H1 (cell line): Measurements from ENCODE around the gene GRAMD4. TPM values are rescaled to one million over a fixed set of nuclear protein-coding genes. Genes with fewer than 3 reads are reported as not detected.
"Not testable (repeated sequence)": the region's sequence is repeated elsewhere in the genome, so short reads cannot be mapped to it uniquely, and the experiment has no call there.

Source experiments
- CTCF ChIA-PET: fragments of 300-600 bp; sonication (Branson Sonifier 250); formaldehyde crosslinking; loops from one replicate; lab custom pipeline; 2021; ENCODE audit not compliant: partially characterized antibody; lab: Charles Lee
- POLR2A ChIA-PET: fragments of 300-600 bp; sonication (Branson Sonifier 250); formaldehyde crosslinking; loops from one replicate; lab custom pipeline; 2021; ENCODE audit warnings: inconsistent platforms; ENCODE audit not compliant: partially characterized antibody; lab: Charles Lee
- DNase-seq, 2 experiments: peaks; one replicate each; pipeline versions ENCODE4 v3.0.0 to v3.0.0-alpha.2; 2010 to 2022; ENCODE audit warnings: low spot score in 2 of 2, low read depth in 1 of 2, mixed read lengths in 1 of 2
- FAIRE-seq: peaks from 2 replicates; lab custom pipeline; 2011; peaks lifted over from hg19 to GRCh38; lab: Jason Lieb, UNC
- H2AFZ ChIP-seq: 2 replicates; pipeline ENCODE4 v1.8.1; 2012; ENCODE audit warnings: low read length, inconsistent platforms
- H2AK5ac ChIP-seq: 2 replicates; pipeline ENCODE4 v1.6.1; 2013; ENCODE audit warnings: low read depth, low read length
- H2BK120ac ChIP-seq: replicated peaks from 2 replicates; pipeline ENCODE3; 2013; ENCODE audit warnings: low read depth, low read length, inconsistent platforms
- H2BK12ac ChIP-seq: 2 replicates; pipeline ENCODE4 v1.6.1; 2013; ENCODE audit warnings: low read depth, low read length
- H2BK15ac ChIP-seq: 2 replicates; pipeline ENCODE4 v1.6.1; 2013; ENCODE audit warnings: low read length
- H2BK20ac ChIP-seq: 2 replicates; pipeline ENCODE4 v1.6.1; 2013; ENCODE audit warnings: low read length
- H2BK5ac ChIP-seq: 2 replicates; pipeline ENCODE4 v1.6.1; 2013; ENCODE audit warnings: low read depth, low read length
- H3K14ac ChIP-seq: 2 replicates; pipeline ENCODE4 v1.6.1; 2013; ENCODE audit warnings: inconsistent platforms; ENCODE audit not compliant: insufficient read length
- H3K18ac ChIP-seq: 2 replicates; pipeline ENCODE4 v1.6.1; 2013; ENCODE audit warnings: low read length; ENCODE audit errors: extremely low read depth
- H3K23ac ChIP-seq: 2 replicates; pipeline ENCODE4 v1.6.1; 2013; ENCODE audit warnings: inconsistent platforms; ENCODE audit not compliant: insufficient read length
- H3K23me2 ChIP-seq: 2 replicates; pipeline ENCODE4 v1.6.1; 2013; ENCODE audit warnings: low read depth, low read length
- H3K27ac ChIP-seq: 2 replicates; pipeline ENCODE4 v1.6.1; 2011; ENCODE audit warnings: low read depth, low read length, inconsistent platforms
- H3K27me3 ChIP-seq, 4 experiments: replicated peaks in 1 of 4; 1 replicate in 1 of 4; 2 replicates in 3 of 4; pipeline versions ENCODE4 v1.6.1 to v1.8.1; 2011 to 2013; ENCODE audit warnings: low read length in 3 of 4, mild to moderate bottlenecking in 3 of 4, inconsistent platforms in 2 of 4, mixed read lengths in 2 of 4, moderate library complexity in 1 of 4; ENCODE audit not compliant: control insufficient read depth in 3 of 4, insufficient read depth in 3 of 4; ENCODE audit errors: extremely low read depth in 1 of 4
- H3K36me3 ChIP-seq, 4 experiments: 2 replicates each; pipeline versions ENCODE4 v1.6.1 to v1.8.1; 2011 to 2013; ENCODE audit warnings: mild to moderate bottlenecking in 4 of 4, low read length in 3 of 4, moderate library complexity in 2 of 4, control low read depth in 1 of 4, inconsistent platforms in 1 of 4; ENCODE audit not compliant: insufficient read depth in 4 of 4, control insufficient read depth in 2 of 4
- H3K4ac ChIP-seq: replicated peaks from 2 replicates; pipeline ENCODE3; 2013; ENCODE audit warnings: low read length, low read depth, mixed read lengths, inconsistent platforms; ENCODE audit not compliant: insufficient read length
- H3K4me1 ChIP-seq, 4 experiments: replicated peaks in 1 of 4; 1 replicate in 1 of 4; 2 replicates in 3 of 4; pipeline versions ENCODE4 v1.6.1 to v1.8.1; 2011 to 2013; ENCODE audit warnings: low read length in 3 of 4, inconsistent platforms in 2 of 4, mixed read lengths in 1 of 4; ENCODE audit not compliant: insufficient read depth in 4 of 4, control insufficient read depth in 3 of 4
- H3K4me2 ChIP-seq, 2 experiments: 2 replicates each; pipeline versions ENCODE4 v1.6.1 to v1.8.1; 2011 to 2013; ENCODE audit warnings: low read depth in 2 of 2, low read length in 2 of 2, control low read depth in 1 of 2, inconsistent platforms in 1 of 2, mild to moderate bottlenecking in 1 of 2; ENCODE audit not compliant: insufficient read depth in 1 of 2
- H3K4me3 ChIP-seq, 4 experiments: fragments of 200-600, 300-600 bp in 1 of 4; sonication (generic), shearing (Covaris generic), sonication (Bioruptor Twin) in 1 of 4; 2 replicates each; pipeline versions ENCODE4 v1.5.1 to v1.8.1; 2011 to 2016; ENCODE audit warnings: low read length in 4 of 4, low read depth in 3 of 4, control low read depth in 2 of 4, inconsistent platforms in 2 of 4, mild to moderate bottlenecking in 2 of 4, mixed read lengths in 1 of 4, moderate library complexity in 1 of 4; ENCODE audit not compliant: insufficient read depth in 2 of 4; ENCODE audit errors: extremely low read depth in 1 of 4
- H3K56ac ChIP-seq: replicated peaks from 2 replicates; pipeline ENCODE3; 2013; ENCODE audit warnings: low read depth, mild to moderate bottlenecking, mixed read lengths, low read length, inconsistent platforms; ENCODE audit not compliant: insufficient read length
- H3K79me1 ChIP-seq: 2 replicates; pipeline ENCODE4 v1.6.1; 2013; ENCODE audit warnings: low read depth, low read length, control low read depth
- H3K79me2 ChIP-seq, 2 experiments: 2 replicates each; pipeline versions ENCODE4 v1.6.1 to v1.8.1; 2012 to 2013; ENCODE audit warnings: low read length in 2 of 2, mild to moderate bottlenecking in 2 of 2, inconsistent platforms in 1 of 2; ENCODE audit not compliant: insufficient read depth in 2 of 2, control insufficient read depth in 1 of 2
- H3K9ac ChIP-seq, 4 experiments: replicated peaks in 1 of 4; 1 replicate in 1 of 4; 2 replicates in 3 of 4; pipeline versions ENCODE4 v1.6.1 to v1.8.1; 2011 to 2013; ENCODE audit warnings: low read depth in 3 of 4, low read length in 3 of 4, control low read depth in 2 of 4, mild to moderate bottlenecking in 2 of 4, moderate library complexity in 2 of 4, inconsistent platforms in 1 of 4; ENCODE audit errors: extremely low read depth in 1 of 4
- H3K9me3 ChIP-seq, 2 experiments: 2 replicates each; pipeline versions ENCODE4 v1.6.1 to v1.8.1; 2012 to 2013; ENCODE audit warnings: mild to moderate bottlenecking in 2 of 2, moderate library complexity in 2 of 2, control low read depth in 1 of 2, inconsistent platforms in 1 of 2, low read depth in 1 of 2, low read length in 1 of 2, mixed read lengths in 1 of 2; ENCODE audit not compliant: insufficient read depth in 2 of 2
- H4K20me1 ChIP-seq, 2 experiments: replicated peaks in 1 of 2; 2 replicates each; pipeline versions ENCODE3 to v1.8.1; 2011 to 2013; ENCODE audit warnings: inconsistent platforms in 2 of 2, low read length in 2 of 2, mild to moderate bottlenecking in 1 of 2; ENCODE audit not compliant: insufficient read depth in 2 of 2, control insufficient read depth in 1 of 2
- H4K5ac ChIP-seq: 2 replicates; pipeline ENCODE4 v1.6.1; 2013; ENCODE audit warnings: low read length, low read depth, mixed read lengths, inconsistent platforms; ENCODE audit not compliant: insufficient read length
- H4K8ac ChIP-seq: 2 replicates; pipeline ENCODE4 v1.8.0; 2013; ENCODE audit warnings: mild to moderate bottlenecking, moderate library complexity, low read length, inconsistent platforms; ENCODE audit not compliant: insufficient read depth; ENCODE audit errors: extremely low read depth
- H4K91ac ChIP-seq: replicated peaks from 2 replicates; pipeline ENCODE3; 2013; ENCODE audit warnings: low read length, mixed read lengths, inconsistent platforms; ENCODE audit not compliant: insufficient read length
- BRCA1 ChIP-seq: IDR thresholded peaks from 2 replicates; pipeline ENCODE4 v1.6.1; 2012; ENCODE audit warnings: low read depth, low read length, improper control_type of control experiment
- CREB1 ChIP-seq: IDR thresholded peaks from 2 replicates; pipeline ENCODE4 v1.6.1; 2012; ENCODE audit warnings: inconsistent platforms
- CTBP2 ChIP-seq: IDR thresholded peaks from 2 replicates; pipeline ENCODE4 v1.7.0; 2011; ENCODE audit warnings: borderline replicate concordance, mild to moderate bottlenecking, moderate library complexity, mixed read lengths, low read length; ENCODE audit not compliant: insufficient read depth, insufficient read length
- FOSL1 ChIP-seq: IDR thresholded peaks from 2 replicates; pipeline ENCODE4 v1.6.1; 2011; ENCODE audit warnings: mild to moderate bottlenecking, low read depth, low read length, moderate library complexity; ENCODE audit not compliant: insufficient read depth
- RAD21 ChIP-seq, 2 experiments: IDR thresholded peaks in 1 of 2; conservative IDR thresholded peaks in 1 of 2; 2 replicates each; pipeline ENCODE4 v1.6.1; 2011; ENCODE audit warnings: low read depth in 2 of 2, low read length in 2 of 2, improper control_type of control experiment in 1 of 2, inconsistent platforms in 1 of 2, mild to moderate bottlenecking in 1 of 2, moderate library complexity in 1 of 2
- SUZ12 ChIP-seq: fragments of 200-600 bp; sonication (generic); IDR thresholded peaks from 2 replicates; pipeline ENCODE4 v1.6.1; 2012; ENCODE audit warnings: mild to moderate bottlenecking, inconsistent platforms, low read length, moderate library complexity, mixed read lengths
- TBP ChIP-seq: IDR thresholded peaks from 2 replicates; pipeline ENCODE4 v1.6.1; 2011; ENCODE audit warnings: low read depth, low read length, improper control_type of control experiment
- WGBS, 2 experiments: shearing (Covaris generic) in 1 of 2; methylation state at CpG; one replicate each; pipeline versions ENCODE4 v1.1.6 to v1.1.7; 2013 to 2015; ENCODE audit warnings: low lambda C conversion rate in 2 of 2, mixed read lengths in 2 of 2, inconsistent platforms in 1 of 2, low coverage in 1 of 2, missing lambda C conversion rate in 1 of 2; ENCODE audit not compliant: insufficient replicate concordance in 2 of 2, insufficient coverage in 1 of 2, insufficient read length in 1 of 2; ENCODE audit errors: extremely low coverage in 1 of 2, missing lambda C conversion rate in 1 of 2; 5-methylcytosine and 5-hydroxymethylcytosine counted together
- polyA plus RNA-seq, 7 experiments: library from polyadenylated mRNA; depleted of rRNA in 3 of 7; stranded (reverse) in 5 of 7; unstranded in 2 of 7; fragments of >200 nt in 5 of 7; fragments of 200-250 nt in 2 of 7; gene quantifications; 1 replicate in 5 of 7; 2 replicates in 1 of 7; 4 replicates in 1 of 7; pipeline versions ENCODE4 v1.2.1 to v1.2.3, GENCODE V29; 2011 to 2013; ENCODE audit warnings: missing spikeins in 2 of 7, mixed read lengths in 2 of 7
- total RNA-seq: library from RNA; stranded (reverse); fragmentation: NEBNext Ultra II Directional; extraction: Animal tissue kit (Norgen Biotek cat#: 25700); gene quantifications from 2 replicates; pipeline ENCODE4 v1.2.1, GENCODE V29; 2021

GRAMD4 gene
- total and polyA plus RNA-seq, 2 of the 8 experiments (the other 6 are each of a cell fraction or from before 2014, with no cell fraction given) = 7.9 to 25.6 TPM

- TF ChIP-seq TBP = no peak
- TF ChIP-seq CREB1 = no peak
- TF ChIP-seq BRCA1 = no peak
- no peak for TF ChIP-seq CTBP2
- no peak for TF ChIP-seq FOSL1
- TF ChIP-seq SUZ12 = no peak
- TF ChIP-seq RAD21 (IDR thresholded peaks at IDR 0.05 in 1 of 2, conservative IDR thresholded peaks at IDR 0.05 in 1 of 2; ENCODE audit: low read depth in 2 of 2, low read length in 2 of 2) = no peak
These were observed 529 bp downstream of the GRAMD4 start (continued) for GRCh38 chr22:46620588-46621242.

DNA sequence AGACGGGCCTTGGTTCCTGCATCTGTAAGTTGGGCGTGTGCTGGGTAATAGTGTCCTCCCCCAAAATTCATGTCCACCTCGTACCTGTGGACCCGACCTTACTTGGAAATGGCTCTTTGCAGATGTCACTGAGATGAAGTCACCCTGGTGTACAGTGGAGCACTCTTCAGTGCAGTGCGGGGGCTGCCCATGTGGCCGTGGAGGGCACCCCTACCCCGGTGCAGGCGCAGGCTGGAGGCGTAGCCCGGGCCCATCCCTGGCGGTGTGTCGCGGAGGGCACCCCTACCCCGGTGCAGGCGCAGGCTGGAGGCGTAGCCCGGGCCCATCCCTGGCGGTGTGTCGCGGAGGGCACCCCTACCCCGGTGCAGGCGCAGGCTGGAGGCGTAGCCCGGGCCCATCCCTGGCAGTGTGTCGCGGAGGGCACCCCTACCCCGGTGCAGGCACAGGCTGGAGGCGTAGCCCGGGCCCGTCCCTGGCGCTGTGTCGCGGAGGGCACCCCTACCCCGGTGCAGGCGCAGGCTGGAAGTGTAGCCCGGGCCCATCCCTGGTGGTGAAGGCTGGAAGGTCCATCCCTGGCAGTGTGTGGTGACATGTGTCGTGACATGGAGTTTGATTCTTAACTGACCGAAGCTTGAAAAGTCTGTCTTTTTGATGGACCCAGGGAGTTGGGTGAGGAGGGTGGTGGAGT is 1.2 kb downstream of the GRAMD4 start:
- POLR2A ChIA-PET = interaction anchor here (1.6 kb wide), 1 partner anchor 16 kb away, joined by 3 read pairs; no protein-coding TSS in a partner anchor

More for the DNA sequence above, 1.2 kb downstream of the GRAMD4 start:
- H4K5ac ChIP-seq, H2BK15ac ChIP-seq, H3K4me2 ChIP-seq, H3K56ac ChIP-seq, H3K4ac ChIP-seq, H4K8ac ChIP-seq, H3K18ac ChIP-seq, H3K79me2 ChIP-seq, H4K91ac ChIP-seq, CTCF ChIA-PET, H3K23me2 ChIP-seq, FAIRE-seq, H3K14ac ChIP-seq, H3K9me3 ChIP-seq, H3K4me1 ChIP-seq, H2BK12ac ChIP-seq, H3K27ac ChIP-seq, H3K79me1 ChIP-seq, DNase-seq, H3K27me3 ChIP-seq, H2AK5ac ChIP-seq, H2BK20ac ChIP-seq, H2BK120ac ChIP-seq, H4K20me1 ChIP-seq, H3K36me3 ChIP-seq, H3K9ac ChIP-seq, H3K4me3 ChIP-seq, H3K23ac ChIP-seq, H2AFZ ChIP-seq: not testable (repeated sequence)
- peak overlapping the region; percentile 12; the same call in 1 of the 2 replicates for H2BK5ac ChIP-seq
- WGBS, 2 experiments = 96% methylated on average over 15 of the region's 38 CpGs; no CpG with 5 or more reads in 1 of the 2 experiments
